ENCODE results near the gene EXOSC10. TPM values are rescaled to one million over a fixed set of nuclear protein-coding genes. Genes with fewer than 3 reads are reported as not detected.

EXOSC10 gene
- total and polyA plus RNA-seq, 9 of the 15 experiments (the other 6 are each of a cell fraction or from before 2014, with no cell fraction given): 23.4 to 150 (median 105) TPM

DNA sequence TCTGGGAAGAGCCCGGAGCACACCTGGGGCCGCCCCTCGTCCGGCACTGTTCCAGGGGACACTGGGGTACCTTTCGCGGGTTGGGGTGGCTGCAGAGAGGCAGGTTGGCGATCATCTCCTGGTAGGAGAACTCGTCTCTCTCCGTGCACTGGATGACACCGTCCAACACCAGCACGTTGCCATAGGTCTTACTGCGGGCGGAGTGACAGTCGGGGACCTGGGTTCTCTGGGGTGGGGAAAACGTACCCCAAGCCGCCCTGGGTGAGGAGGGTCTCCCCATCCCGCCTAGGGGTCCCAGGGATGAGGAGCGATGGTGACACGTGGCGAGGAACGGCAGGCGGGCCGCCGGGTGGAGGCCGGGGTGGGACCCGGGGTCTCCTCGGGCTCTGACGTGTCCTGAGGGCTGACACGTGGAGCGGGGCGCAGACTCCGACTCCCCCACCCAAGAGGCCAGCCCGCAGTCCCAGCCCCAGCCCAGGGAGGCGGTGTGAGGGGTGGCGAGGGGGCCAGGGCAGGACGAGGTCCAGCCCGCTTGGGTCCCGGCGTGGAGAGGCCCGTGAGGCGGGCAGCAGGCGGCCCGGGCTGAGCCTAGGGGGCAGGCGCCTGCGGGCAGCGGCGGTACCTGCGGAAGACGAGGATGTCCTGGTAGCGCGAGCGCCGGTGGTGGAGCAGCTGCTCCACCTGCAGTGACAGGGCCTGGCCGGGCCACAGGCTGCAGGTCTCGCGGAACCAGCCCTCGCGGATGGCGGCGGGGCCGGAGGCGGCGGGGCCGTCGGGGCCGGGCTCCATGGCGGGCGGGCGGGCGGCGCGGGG, 40.3 kb downstream of the EXOSC10 start (continued):
- TF ChIP-seq, protein P1, sequence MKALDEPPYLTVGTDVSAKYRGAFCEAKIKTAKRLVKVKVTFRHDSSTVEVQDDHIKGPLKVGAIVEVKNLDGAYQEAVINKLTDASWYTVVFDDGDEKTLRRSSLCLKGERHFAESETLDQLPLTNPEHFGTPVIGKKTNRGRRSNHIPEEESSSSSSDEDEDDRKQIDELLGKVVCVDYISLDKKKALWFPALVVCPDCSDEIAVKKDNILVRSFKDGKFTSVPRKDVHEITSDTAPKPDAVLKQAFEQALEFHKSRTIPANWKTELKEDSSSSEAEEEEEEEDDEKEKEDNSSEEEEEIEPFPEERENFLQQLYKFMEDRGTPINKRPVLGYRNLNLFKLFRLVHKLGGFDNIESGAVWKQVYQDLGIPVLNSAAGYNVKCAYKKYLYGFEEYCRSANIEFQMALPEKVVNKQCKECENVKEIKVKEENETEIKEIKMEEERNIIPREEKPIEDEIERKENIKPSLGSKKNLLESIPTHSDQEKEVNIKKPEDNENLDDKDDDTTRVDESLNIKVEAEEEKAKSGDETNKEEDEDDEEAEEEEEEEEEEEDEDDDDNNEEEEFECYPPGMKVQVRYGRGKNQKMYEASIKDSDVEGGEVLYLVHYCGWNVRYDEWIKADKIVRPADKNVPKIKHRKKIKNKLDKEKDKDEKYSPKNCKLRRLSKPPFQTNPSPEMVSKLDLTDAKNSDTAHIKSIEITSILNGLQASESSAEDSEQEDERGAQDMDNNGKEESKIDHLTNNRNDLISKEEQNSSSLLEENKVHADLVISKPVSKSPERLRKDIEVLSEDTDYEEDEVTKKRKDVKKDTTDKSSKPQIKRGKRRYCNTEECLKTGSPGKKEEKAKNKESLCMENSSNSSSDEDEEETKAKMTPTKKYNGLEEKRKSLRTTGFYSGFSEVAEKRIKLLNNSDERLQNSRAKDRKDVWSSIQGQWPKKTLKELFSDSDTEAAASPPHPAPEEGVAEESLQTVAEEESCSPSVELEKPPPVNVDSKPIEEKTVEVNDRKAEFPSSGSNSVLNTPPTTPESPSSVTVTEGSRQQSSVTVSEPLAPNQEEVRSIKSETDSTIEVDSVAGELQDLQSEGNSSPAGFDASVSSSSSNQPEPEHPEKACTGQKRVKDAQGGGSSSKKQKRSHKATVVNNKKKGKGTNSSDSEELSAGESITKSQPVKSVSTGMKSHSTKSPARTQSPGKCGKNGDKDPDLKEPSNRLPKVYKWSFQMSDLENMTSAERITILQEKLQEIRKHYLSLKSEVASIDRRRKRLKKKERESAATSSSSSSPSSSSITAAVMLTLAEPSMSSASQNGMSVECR (CRISPR knock-in tag; IDR thresholded peaks at IDR 0.05): peak; percentile 36; the same call in 1 of the 2 replicates
- TF ChIP-seq DPF2 (IDR thresholded peaks at IDR 0.05) (no peak), BCL6 (CRISPR knock-in tag; IDR thresholded peaks at IDR 0.05) (no peak), FOXA1 (IDR thresholded peaks at IDR 0.05; ENCODE audit: borderline replicate concordance) (no peak), GABPB1 (CRISPR knock-in tag; IDR thresholded peaks at IDR 0.05) (no peak; the same call in 1 of the 2 replicates), STAT5B (CRISPR knock-in tag; IDR thresholded peaks at IDR 0.05) (no peak), ZNF766 (CRISPR knock-in tag; conservative IDR thresholded peaks at IDR 0.05) (no peak), ZNF57 (CRISPR knock-in tag; IDR thresholded peaks at IDR 0.05) (no peak), ETV6 (IDR thresholded peaks at IDR 0.05; ENCODE audit: borderline replicate concordance in 1 of 2, low read depth in 2 of 2, low read length in 1 of 2) (no peak), ETV6 (CRISPR knock-in tag; IDR thresholded peaks at IDR 0.05; ENCODE audit: borderline replicate concordance) (no peak), ZNF184 (CRISPR knock-in tag; IDR thresholded peaks at IDR 0.05) (no peak), MXI1 (IDR thresholded peaks at IDR 0.05; ENCODE audit: low read depth, low read length) (0 out of 2 replicates have a peak, but pooled peaks have one; percentile 4), ZBTB8A (IDR thresholded peaks at IDR 0.05; ENCODE audit: partially characterized antibody) (no peak), FOXP1 (CRISPR knock-in tag; IDR thresholded peaks at IDR 0.05) (no peak; the same call in 1 of the 2 replicates), ZC3H8 (IDR thresholded peaks at IDR 0.05) (no peak), KDM4B (IDR thresholded peaks at IDR 0.05; ENCODE audit: borderline replicate concordance in 2 of 2, low read depth in 1 of 2) (no peak), ZNF239 (CRISPR knock-in tag; IDR thresholded peaks at IDR 0.05) (no peak), PHF21A (IDR thresholded peaks at IDR 0.05; ENCODE audit: borderline replicate concordance, low read depth) (no peak), GATAD2B (IDR thresholded peaks at IDR 0.05; ENCODE audit: borderline replicate concordance) (no peak), ZNF212 (CRISPR knock-in tag; IDR thresholded peaks at IDR 0.05) (no peak), ZKSCAN8 (CRISPR knock-in tag; IDR thresholded peaks at IDR 0.05) (no peak), KDM1A (IDR thresholded peaks at IDR 0.05) (no peak)
- TF ChIP-seq, protein P2, sequence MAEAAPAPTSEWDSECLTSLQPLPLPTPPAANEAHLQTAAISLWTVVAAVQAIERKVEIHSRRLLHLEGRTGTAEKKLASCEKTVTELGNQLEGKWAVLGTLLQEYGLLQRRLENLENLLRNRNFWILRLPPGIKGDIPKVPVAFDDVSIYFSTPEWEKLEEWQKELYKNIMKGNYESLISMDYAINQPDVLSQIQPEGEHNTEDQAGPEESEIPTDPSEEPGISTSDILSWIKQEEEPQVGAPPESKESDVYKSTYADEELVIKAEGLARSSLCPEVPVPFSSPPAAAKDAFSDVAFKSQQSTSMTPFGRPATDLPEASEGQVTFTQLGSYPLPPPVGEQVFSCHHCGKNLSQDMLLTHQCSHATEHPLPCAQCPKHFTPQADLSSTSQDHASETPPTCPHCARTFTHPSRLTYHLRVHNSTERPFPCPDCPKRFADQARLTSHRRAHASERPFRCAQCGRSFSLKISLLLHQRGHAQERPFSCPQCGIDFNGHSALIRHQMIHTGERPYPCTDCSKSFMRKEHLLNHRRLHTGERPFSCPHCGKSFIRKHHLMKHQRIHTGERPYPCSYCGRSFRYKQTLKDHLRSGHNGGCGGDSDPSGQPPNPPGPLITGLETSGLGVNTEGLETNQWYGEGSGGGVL (CRISPR knock-in tag; IDR thresholded peaks at IDR 0.05): no peak
- TF ChIP-seq, protein P3, sequence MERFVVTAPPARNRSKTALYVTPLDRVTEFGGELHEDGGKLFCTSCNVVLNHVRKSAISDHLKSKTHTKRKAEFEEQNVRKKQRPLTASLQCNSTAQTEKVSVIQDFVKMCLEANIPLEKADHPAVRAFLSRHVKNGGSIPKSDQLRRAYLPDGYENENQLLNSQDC (CRISPR knock-in tag; IDR thresholded peaks at IDR 0.05): no peak

Data from K562 (cell line).